HCT116 (cell line): ENCODE results near the gene PROX2. TPM values are rescaled to one million over a fixed set of nuclear protein-coding genes. Genes with fewer than 3 reads are reported as not detected.

Source experiments
- ATAC-seq: fragments of 200-7000 bp; cut with Tn5 transposase; 2 replicates; pipeline ENCODE4 v1.9.1; 2020; ENCODE audit warnings: mild to moderate bottlenecking, moderate library complexity
- BruUV-seq: library from RNA; stranded (reverse); fragments of 400-500 nt; replicated peaks from 2 replicates; lab custom pipeline; 2021; lab: Mats Ljungman, UMichigan
- CTCF ChIA-PET: fragments of 300-600 bp; sonication (Branson Sonifier 250); formaldehyde crosslinking; loops from one replicate; lab custom pipeline; 2021; ENCODE audit warnings: antibody characterized with exemption; lab: Charles Lee
- POLR2A ChIA-PET: fragments of 300-600, 350-600 bp; sonication (Branson Sonifier 250); formaldehyde crosslinking; loops from one replicate; lab custom pipeline; 2021; ENCODE audit warnings: antibody characterized with exemption; lab: Charles Lee
- RAD21 ChIA-PET, 2 experiments: fragments of 300-600 bp; sonication (Branson Sonifier 250); formaldehyde crosslinking; loops; one replicate each; lab custom pipeline; 2023; ENCODE audit warnings: low total read pairs in 2 of 2; ENCODE audit not compliant: uncharacterized antibody in 2 of 2, unreplicated experiment in 2 of 2, low non-redundant PET in 1 of 2; lab: Charles Lee
- DNase-seq: peaks from one replicate; pipeline ENCODE4 v3.0.0-alpha.2; 2010; ENCODE audit warnings: low read depth, low spot score
- H2AFZ ChIP-seq: fragments of 200-600 bp; shearing (Covaris generic), sonication (generic); 2 replicates; pipeline ENCODE4 v1.6.1; 2017; ENCODE audit warnings: low read depth, mixed run types, mixed read lengths, antibody characterized with exemption, low read length; ENCODE audit not compliant: poor library complexity, severe bottlenecking
- H3K27ac ChIP-seq: 2 replicates; pipeline ENCODE4 v1.5.1; 2012; ENCODE audit warnings: low read depth, low read length
- H3K27me3 ChIP-seq: fragments of 200-600 bp; sonication (generic); 2 replicates; pipeline ENCODE4 v1.6.1; 2016; ENCODE audit warnings: mixed run types, low read length, mixed read lengths; ENCODE audit not compliant: insufficient read depth
- H3K36me3 ChIP-seq, 2 experiments: fragments of 200-500 bp in 1 of 2; fragments of 200-600 bp in 1 of 2; sonication (Bioruptor generic) in 1 of 2; sonication (generic) in 1 of 2; 2 replicates each; pipeline versions ENCODE4 v1.5.1 to v1.6.1; 2014 to 2016; ENCODE audit warnings: low read length in 2 of 2, inconsistent platforms in 1 of 2, mixed read lengths in 1 of 2, mixed run types in 1 of 2; ENCODE audit not compliant: insufficient read depth in 2 of 2, control insufficient read depth in 1 of 2
- H3K4me1 ChIP-seq, 2 experiments: fragments of 200-600 bp in 1 of 2; sonication (generic) in 1 of 2; 2 replicates each; pipeline versions ENCODE4 v1.5.1 to v1.6.1; 2012 to 2017; ENCODE audit warnings: low read length in 2 of 2, inconsistent platforms in 1 of 2, mild to moderate bottlenecking in 1 of 2, mixed read lengths in 1 of 2, mixed run types in 1 of 2, moderate library complexity in 1 of 2; ENCODE audit not compliant: insufficient read depth in 2 of 2, control insufficient read depth in 1 of 2
- H3K4me2 ChIP-seq: fragments of 200-600 bp; sonication (generic); 2 replicates; pipeline ENCODE4 v1.6.1; 2017; ENCODE audit warnings: mixed run types, low read length, mixed read lengths
- H3K4me3 ChIP-seq, 2 experiments: fragments of 200-600 bp in 1 of 2; sonication (generic) in 1 of 2; replicated peaks in 1 of 2; 2 replicates each; pipeline ENCODE4 v1.5.1; 2011 to 2016; ENCODE audit warnings: low read length in 2 of 2, control low read depth in 1 of 2, low read depth in 1 of 2, mild to moderate bottlenecking in 1 of 2, mixed read lengths in 1 of 2, mixed run types in 1 of 2
- H3K79me2 ChIP-seq: fragments of 200-600 bp; sonication (generic); 2 replicates; pipeline ENCODE4 v1.6.1; 2017; ENCODE audit warnings: mild to moderate bottlenecking, mixed run types, low read length, moderate library complexity, mixed read lengths; ENCODE audit not compliant: insufficient read depth
- H3K9ac ChIP-seq: fragments of 200-600 bp; sonication (generic); 2 replicates; pipeline ENCODE4 v1.6.1; 2016; ENCODE audit warnings: low read length, mixed read lengths
- H3K9me2 ChIP-seq: fragments of 200-600 bp; sonication (generic), shearing (Covaris generic); 2 replicates; pipeline ENCODE4 v1.6.1; 2017; ENCODE audit warnings: mixed run types, mild to moderate bottlenecking, moderate library complexity; ENCODE audit not compliant: insufficient read depth
- H3K9me3 ChIP-seq, 2 experiments: fragments of 200-500 bp in 1 of 2; fragments of 200-600 bp in 1 of 2; sonication (Bioruptor generic) in 1 of 2; sonication (generic) in 1 of 2; 2 replicates each; pipeline ENCODE4 v1.6.1; 2014 to 2017; ENCODE audit warnings: low read length in 2 of 2, mixed read lengths in 2 of 2, inconsistent platforms in 1 of 2, low read depth in 1 of 2, mild to moderate bottlenecking in 1 of 2, mixed run types in 1 of 2, moderate library complexity in 1 of 2; ENCODE audit not compliant: control insufficient read depth in 1 of 2, insufficient read depth in 1 of 2
- H4K20me1 ChIP-seq: fragments of 200-600 bp; sonication (generic), shearing (Covaris generic); 2 replicates; pipeline ENCODE4 v1.6.1; 2017; ENCODE audit warnings: mixed run types, mild to moderate bottlenecking, moderate library complexity; ENCODE audit not compliant: insufficient read depth
- CBX3 ChIP-seq: IDR thresholded peaks from 2 replicates; pipeline ENCODE4 v1.6.1; 2012; ENCODE audit warnings: low read depth
- EGR1 ChIP-seq: IDR thresholded peaks from 2 replicates; pipeline ENCODE4 v1.6.1; 2012; ENCODE audit warnings: low read depth
- EZH2phosphoT487 ChIP-seq: fragments of 200-600 bp; IDR thresholded peaks from 2 replicates; pipeline ENCODE4 v1.6.1; 2018; ENCODE audit warnings: antibody characterized with exemption, borderline replicate concordance
- JUND ChIP-seq: IDR thresholded peaks from 2 replicates; pipeline ENCODE4 v1.6.1; 2012
- POLR2A ChIP-seq: IDR thresholded peaks from 2 replicates; pipeline ENCODE4 v1.7.0; 2011; ENCODE audit warnings: borderline replicate concordance; ENCODE audit not compliant: insufficient read depth, insufficient read length; ENCODE audit errors: extremely low read depth
- SIN3A ChIP-seq: IDR thresholded peaks from 2 replicates; pipeline ENCODE4 v1.6.1; 2012; ENCODE audit warnings: low read depth
- TCF7L2 ChIP-seq: IDR thresholded peaks from 2 replicates; pipeline ENCODE4 v1.7.0; 2011; ENCODE audit warnings: borderline replicate concordance, inconsistent platforms; ENCODE audit not compliant: insufficient read depth, insufficient read length; ENCODE audit errors: extremely low read depth
- YY1 ChIP-seq: IDR thresholded peaks from 2 replicates; pipeline ENCODE4 v1.6.1; 2011; ENCODE audit warnings: low read length, low read depth, moderate library complexity, mild to moderate bottlenecking; ENCODE audit not compliant: insufficient replicate concordance; ENCODE audit errors: extremely low read depth
- intact Hi-C: fragments of 100-400 bp; cut with micrococcal nuclease; formaldehyde crosslinking; loops from 2 replicates; pipeline ENCODE4 v1.10.0; 2022
- total RNA-seq: library from RNA; stranded (reverse); gene quantifications from one replicate; pipeline ENCODE4 v1.2.1, GENCODE V29; 2021; ENCODE audit not compliant: unreplicated experiment

The PROX2 gene
- total RNA-seq, 1 experiment from 2014 or later: not detected

GRCh38 chr14:74859757-74860552 is 16.0 kb downstream of the PROX2 start:
- intact Hi-C loops: loop anchor here (2.0 kb wide), 1 partner anchor 447 kb away; no protein-coding TSS in a partner anchor
- H3K4me2 ChIP-seq: no peak overlapping the region
- H4K20me1 ChIP-seq: no peaks in the 10 kb centered on the region
- H3K4me3 ChIP-seq: no peak overlapping the region
- no peaks in the 10 kb centered on the region for H3K9me2 ChIP-seq
- ChIA-PET POLR2A (no interaction called here), RAD21 (interaction anchor here (2.3 to 2.5 kb wide), 2 partner anchors 46 to 47 kb away, joined by 12 to 13 read pairs; no protein-coding TSS in a partner anchor), CTCF (interaction anchor here (0.7 to 6.9 kb wide), 9 partner anchors 13 to 251 kb away, joined by 3 to 94 read pairs (median 16); partner anchors contain the start of genes DLST and PROX2)
- no peaks in the 10 kb centered on the region for H3K9me3 ChIP-seq
- H3K27ac ChIP-seq: no peak overlapping the region
- ATAC-seq (no peak), DNase-seq (no peak)
- peaks cover 0 to 4% of the 10 kb centered on the region in 2 experiments; a peak in 1 of 4 replicates for H3K4me1 ChIP-seq
- no TSS peak for BruUV-seq
- H3K27me3 ChIP-seq: no peaks in the 10 kb centered on the region
- no peak overlapping the region for H3K9ac ChIP-seq
- no peak overlapping the region for H2AFZ ChIP-seq
- TF ChIP-seq YY1: no peak
- TF ChIP-seq SIN3A: no peak
- no peak for TF ChIP-seq CBX3
- TF ChIP-seq EZH2phosphoT487: no peak
- TF ChIP-seq JUND: no peak
- no peaks in the 10 kb centered on the region for H3K79me2 ChIP-seq
- H3K36me3 ChIP-seq: no peaks in the 10 kb centered on the region

- Histone ChIP-seq H3K36me3 (no peaks in the 10 kb centered on the region), H3K27ac (no peak overlapping the region), H3K9me2 (no peaks in the 10 kb centered on the region), H3K4me3 (no peak overlapping the region), H3K79me2 (no peaks in the 10 kb centered on the region), H4K20me1 (no peaks in the 10 kb centered on the region), H2AFZ (no peak overlapping the region), H3K4me1 (peaks cover 0 to 4% of the 10 kb centered on the region in 2 experiments; a peak in 1 of 4 replicates), H3K9me3 (no peaks in the 10 kb centered on the region), H3K9ac (no peak overlapping the region), H3K27me3 (no peaks in the 10 kb centered on the region), H3K4me2 (no peak overlapping the region)
- intact Hi-C loops: no loop called here
- ChIA-PET POLR2A (no interaction called here), RAD21 (no interaction called here), CTCF (interaction anchor here (0.5 to 6.9 kb wide), 4 partner anchors 15 to 249 kb away, joined by 3 to 94 read pairs (median 29); partner anchors contain the start of gene PROX2)
- no TSS peak for BruUV-seq
- TF ChIP-seq YY1: no peak
- no peak for TF ChIP-seq TCF7L2
- no peak for TF ChIP-seq POLR2A
- TF ChIP-seq JUND: no peak
- no peak for TF ChIP-seq EGR1
- DNase-seq: no peak
- no peak for ATAC-seq
Measured at GRCh38 chr14:74858022-74858421, 17.9 kb downstream of the PROX2 start.
